NCI-H2107 treated with DMSO at 0.1 percent for 48 hours (cell line): ENCODE measurements around the gene FCHSD2.
A peak's percentile ranks its signal among the peaks of the same experiment; 100 is the strongest.

Experiments
- DNase-seq: peaks from one replicate; lab custom pipeline; 2025; ENCODE audit not compliant: unreplicated experiment; lab: John Stamatoyannopoulos, UW

The FCHSD2 gene

DNA sequence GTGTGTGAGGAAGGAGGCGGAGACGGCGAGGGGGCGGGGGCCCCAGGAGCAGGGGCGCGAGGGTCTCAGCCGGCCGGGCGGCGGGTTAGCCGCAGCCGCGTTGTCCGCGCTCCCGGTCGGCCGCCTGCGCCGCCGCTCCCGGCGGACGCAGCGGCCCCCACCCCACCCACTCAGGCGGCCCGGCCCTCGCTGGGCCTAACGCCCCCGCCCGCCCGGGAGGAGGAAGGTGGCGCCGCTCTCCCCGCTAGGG is at the start of gene FCHSD2:
Gene FCHSD2, minus strand, starts transcription at position 191 of the 250 bp plus-strand sequence. CDS start 441 bp downstream, outside the sequence.
- DNase-seq, result no peak

DNA sequence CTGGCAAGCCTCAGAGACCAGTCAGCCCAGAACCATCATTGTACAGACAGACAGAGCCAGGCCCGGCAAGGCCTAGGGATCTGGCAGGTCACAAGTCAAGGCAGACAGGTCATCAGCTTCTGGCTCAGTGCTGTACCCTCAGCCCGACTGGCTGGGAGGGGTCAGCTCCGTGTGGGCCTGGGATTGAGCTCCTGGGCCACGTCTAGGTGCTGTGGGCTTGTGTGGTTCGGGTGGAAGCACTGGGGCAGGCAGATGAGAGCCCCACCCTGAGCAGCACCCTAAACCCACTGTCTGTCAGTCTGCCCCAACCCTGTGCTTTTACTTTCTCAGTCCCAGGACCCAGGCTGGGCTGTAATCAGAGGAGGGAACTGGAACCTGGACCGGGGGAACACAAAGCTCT is 49.0 kb upstream of the FCHSD2 start:
- DNase-seq, result no peak

DNA sequence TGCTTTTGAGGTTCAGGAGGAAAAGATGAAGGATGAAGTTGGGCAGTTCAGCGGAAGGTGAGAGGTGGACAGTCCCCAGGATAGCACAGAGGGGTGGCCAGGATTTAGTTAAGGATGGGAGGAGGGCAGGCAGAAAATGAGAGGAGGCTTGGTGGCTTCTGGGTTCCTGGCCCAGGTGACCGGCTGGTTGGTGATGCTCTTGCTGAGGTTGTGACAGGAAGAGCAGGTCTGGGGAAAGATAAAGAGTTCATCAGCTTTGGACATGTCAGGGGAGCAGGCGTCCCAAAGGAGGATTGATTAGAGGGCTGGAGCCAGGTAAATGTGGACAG is 48.4 kb upstream of the FCHSD2 start:
- DNase-seq, result no peak

DNA sequence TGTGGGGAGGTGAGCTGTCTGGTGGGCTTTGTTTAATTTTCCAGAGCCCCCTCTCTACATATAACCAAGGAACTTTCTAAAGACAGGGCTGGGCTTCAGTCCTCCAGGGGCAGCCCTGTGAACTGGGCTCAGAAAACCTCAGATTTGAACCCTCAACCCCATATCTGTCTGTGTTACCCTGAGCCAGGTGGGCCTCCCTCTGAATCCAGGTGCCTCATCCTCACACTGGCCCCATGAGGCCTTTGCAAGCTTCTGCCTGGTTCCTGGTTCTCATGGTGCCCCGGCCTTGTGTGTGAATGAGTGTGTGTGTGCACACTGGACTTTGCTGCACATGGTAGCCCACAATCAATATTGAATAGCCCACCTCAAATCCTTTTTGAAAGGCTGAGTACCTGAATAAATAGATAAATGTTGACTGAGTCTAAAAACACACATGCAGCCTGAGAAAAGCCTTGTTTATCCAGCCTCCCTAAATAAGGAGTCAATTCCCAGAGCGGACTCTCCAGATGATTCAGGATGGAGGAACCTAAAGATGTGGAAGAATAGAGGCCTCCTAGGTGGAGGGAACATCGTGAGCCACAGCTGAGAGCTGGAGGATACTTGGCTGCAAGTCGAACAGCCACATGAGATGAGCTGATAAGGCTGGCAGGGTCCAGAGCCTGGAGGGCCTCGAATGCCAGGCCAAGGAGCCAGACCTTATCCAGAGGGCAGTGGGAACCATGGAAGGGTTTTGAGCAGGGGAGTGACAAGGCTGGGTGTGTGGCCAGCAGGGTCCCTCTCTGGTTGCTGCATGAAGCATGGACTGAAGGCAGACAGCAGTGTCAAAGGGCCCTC is 47.8 kb upstream of the FCHSD2 start:
- DNase-seq, result no peak

DNA sequence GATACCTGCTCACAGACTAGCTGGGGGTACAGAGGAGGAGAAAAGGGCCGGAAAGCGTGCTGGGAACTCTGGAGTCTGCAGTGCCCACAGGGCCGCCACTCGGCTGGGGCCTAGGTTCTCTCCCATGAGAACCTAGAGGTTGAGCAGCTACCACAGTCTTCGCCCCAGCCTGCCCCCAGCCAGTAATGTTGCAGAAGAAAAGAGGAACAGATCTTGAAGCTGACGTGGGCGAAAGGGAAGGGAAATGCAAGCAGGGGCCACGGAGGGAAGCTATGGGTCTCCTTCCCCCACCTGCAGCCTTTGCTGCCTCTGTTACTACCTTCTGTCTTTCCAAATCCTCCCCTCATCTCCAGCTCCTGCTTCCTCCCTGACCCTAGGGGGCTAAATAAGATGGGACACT is 47.2 kb upstream of the FCHSD2 start:
- DNase-seq, result no peak

DNA sequence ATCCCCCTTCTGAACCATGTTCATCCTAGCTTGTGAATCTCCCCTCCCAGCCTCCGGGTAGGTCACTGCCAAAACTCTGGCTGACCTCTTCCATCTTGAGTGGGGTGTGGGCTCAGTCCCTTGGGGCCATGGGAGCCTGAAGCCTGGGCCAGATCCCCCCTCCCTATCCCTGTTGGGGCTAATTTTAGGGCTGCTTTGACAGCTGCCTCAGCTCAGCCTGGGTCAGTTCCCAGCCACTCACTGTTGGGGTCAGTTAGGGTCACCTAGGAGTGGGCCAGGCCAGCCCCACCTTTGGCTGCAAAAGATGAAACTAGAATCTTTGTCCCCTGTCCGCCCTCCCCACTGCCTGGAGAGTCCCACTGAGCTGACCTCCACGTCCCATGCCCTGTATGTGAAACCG is 46.2 kb upstream of the FCHSD2 start:
- DNase-seq, result no peak

DNA sequence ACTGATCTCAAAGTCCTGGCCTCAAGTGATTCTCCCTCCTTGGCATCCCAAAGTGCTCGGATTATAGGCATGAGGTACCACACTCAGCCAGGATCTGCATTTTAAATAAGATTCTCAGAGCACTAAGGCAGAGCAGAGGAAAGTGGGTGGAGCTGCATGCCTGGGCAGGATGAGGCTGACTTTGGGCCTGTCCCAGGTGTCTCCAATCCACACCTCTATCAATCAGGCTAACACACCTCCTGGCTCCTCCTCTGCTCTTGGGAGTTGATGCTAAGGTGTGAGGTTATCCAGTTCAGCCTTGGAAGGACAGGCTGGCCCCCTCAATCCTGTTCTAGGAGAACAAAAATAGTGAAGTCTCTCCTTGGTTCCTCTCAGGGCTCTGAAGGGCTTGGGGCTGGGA is 45.7 kb upstream of the FCHSD2 start:
- DNase-seq, result no peak

DNA sequence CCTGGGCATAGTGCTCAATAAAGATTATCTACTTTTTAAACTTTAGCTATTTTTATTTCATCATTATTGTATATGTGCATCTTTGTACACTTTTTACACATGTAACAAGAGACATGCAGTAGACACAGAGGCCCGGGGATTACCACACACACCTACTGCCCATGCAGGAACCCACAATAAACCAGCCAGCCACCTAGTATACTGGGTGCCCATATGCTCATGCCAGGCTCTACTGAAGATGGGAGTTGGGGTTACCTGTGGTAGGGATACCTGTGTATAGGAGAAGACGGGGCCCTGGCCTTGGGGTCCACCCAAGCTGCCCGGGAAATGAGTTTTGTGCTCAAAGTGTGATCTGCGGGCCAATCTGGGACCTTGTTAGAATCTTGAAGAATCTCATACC is 44.8 kb upstream of the FCHSD2 start:
- DNase-seq, result no peak

DNA sequence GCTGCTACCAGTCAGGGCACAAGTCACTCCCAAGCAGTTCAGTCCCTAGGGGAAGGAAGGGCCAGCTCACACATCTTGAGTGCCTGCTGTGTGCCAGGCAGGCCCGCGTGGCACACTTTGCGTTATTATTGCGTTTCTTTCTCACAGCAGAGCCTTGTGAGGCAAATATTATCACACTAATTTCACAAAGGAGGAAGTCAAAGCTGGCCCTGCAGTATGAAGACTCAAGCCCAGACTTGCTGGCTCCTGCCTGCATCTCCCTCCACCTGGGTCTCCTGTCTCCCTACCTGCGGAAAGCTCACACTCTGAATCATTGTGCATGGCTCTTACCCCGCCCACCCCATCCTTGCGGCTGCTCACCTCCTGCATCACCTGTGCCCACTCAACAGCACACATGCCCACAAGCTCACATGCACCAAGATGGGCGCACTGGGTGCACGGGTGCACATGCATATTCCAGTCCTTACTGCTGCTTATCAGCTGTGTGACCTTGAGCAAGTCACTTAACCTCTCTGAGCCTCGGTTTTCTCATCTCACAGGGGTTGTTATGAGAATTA is 44.3 kb upstream of the FCHSD2 start:
- no peak for DNase-seq

DNA sequence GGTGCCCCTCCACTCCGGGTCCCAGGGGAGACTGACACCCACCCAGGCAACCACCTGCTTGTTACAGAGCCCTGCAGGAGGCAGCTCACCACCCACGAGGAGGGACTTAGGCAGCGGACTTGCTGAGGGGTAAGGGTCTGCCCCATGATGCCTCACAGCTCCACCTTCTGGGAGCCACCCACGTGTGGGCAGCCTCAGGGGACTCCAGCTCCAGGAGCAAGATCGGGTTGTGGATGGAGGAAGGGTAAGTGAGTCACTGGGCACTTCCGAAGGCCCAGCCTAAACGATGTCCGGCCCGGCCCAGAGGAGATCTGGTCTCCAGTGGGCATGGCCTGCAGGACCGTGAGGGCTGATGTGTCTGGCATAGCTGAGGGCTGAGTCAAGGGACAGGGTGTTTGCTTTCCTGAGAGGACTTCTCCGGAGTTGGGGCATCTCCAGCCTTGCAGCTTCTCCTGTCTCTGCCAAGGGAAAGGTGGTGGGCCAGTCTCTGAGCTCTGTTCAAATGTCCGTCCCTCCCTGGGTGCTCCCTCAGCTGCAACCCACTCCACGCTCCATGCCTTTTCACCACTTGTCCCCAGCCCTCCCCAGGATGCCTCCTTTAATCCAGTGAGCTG is 43.7 kb upstream of the FCHSD2 start:
- DNase-seq, result no peak

DNA sequence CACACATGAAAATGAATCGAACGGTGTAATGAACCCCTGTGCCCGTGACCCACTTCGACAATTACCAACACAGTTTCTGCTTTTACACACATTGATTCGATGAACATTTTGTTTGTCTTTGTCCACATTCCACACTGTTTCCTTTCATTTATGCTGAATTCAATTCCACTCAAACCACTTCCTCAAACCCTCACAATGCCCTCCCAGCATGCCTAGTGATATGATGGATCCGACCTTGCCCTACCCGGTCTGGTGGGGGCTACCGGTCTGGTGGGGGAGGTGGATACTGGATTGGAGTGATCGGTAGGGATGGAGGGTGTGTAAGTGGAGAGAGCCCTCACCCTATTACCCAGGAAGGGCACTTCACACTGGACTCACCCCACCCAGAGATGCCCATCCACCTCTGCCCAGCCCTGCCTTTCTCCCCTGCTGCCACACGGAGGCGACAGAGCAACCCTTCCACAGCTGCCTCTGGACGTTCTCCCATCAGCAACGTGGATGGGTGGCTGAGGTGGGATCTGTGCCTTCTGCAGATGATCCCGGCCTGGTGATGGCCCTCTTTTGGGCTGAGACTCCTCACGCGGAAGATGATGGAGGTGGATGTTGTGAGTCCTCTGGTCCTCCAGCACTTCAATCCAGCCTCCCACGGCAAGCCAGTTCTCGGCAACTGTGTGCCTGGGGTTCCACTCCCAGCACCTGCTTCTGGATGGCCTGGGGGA is 43.0 kb upstream of the FCHSD2 start:
- peak; percentile 62 for DNase-seq

DNA sequence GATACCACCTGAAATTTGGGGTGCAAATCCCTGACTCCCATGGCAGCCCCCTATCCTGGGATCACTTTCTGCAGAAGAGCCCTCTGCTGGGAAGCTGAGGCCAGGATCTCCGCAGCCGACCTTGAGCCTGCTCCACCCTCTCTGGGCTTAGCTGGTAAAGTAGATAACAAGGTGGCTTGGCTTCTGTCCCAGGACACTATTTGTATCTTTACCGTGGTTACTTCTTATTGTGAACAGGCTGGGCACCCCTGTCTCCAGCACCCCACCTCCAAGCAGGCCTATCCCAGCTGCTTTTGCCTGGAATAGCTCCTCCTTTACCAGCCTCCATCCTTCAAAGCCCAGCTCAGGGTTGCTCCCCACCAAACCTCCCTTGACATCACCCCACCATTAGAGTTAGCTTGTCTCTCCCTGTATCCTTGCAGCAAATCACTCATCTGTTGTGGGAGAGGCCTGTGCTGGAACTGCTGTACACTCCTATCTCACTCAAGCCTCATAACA is 40.8 kb upstream of the FCHSD2 start:
- DNase-seq, result no peak

DNA sequence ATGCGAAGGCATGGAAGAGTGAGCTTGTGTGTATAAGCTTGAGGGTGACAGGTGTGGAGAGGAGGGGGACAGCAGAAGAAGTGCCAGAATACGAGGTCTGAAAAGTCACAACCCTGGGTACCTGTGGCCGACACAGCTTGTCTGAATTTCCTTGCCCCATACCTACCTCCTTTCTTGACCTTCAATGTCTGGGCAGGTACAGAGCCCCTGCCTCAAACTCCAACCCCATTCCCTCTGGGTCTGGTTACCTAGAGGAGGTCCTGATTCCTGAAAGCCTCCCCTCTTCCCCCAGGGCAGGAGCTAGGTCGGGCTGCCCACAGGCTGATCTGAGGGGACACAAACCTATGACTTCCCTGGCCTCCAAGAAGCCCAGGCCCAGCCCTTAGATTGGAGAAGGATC is 36.6 kb upstream of the FCHSD2 start:
- no peak for DNase-seq

DNA sequence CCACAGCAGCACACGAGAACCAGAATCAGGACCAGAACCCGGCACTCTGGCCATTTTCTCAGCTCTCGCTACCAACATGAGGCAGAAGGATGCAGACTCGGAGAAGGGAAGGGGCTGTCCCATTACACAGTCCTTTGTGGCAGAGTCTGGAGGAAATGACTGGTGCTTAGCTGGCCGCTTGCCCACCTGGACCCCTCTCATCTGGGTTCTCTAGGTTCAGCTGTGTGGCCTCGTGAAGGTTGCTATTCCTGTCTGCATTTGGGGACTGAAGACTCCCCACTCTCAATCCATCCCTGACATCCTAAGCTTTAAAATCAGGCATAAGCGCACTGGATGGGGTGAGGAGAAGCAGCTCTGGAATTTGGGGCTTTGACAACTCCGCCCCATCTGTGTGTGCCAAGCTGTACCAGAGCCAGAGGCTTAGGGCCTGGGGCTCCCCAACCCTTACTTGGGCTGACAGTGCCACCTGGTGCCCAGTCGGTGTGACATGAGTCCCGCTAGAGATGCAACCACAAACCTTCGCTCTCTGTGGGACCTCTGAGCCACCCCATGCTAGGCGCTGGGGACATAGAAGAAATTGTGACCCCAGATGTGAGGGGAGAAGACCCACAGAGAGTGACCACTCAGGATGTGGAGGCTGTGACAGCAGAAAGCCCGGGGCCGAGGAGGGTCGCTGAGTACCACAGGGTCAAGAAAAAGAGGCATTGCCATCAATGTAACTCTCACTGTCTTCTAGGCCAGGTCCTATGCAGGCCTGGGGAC is 35.8 kb upstream of the FCHSD2 start:
- DNase-seq, result peak; percentile 32

DNA sequence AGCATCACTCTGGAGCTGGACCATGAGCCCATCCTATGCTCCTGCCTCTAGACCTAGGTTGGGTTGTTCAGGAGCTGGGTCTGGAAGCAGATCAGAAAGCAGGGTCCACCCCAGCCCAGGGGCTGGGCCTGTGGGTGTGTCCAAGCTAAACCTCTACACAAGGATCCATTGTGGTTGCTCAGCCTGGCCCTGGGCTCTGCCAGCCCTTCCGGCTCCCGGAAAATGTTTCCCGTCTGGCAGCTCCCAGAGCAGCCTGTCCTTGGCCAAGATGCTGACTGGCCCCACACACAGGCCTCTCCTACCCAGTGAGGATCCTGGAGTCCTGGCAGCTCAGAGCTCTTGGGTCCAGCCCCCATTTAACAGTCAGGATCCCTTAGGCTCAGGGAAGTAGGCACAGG is 35.3 kb upstream of the FCHSD2 start:
- no peak for DNase-seq

DNA sequence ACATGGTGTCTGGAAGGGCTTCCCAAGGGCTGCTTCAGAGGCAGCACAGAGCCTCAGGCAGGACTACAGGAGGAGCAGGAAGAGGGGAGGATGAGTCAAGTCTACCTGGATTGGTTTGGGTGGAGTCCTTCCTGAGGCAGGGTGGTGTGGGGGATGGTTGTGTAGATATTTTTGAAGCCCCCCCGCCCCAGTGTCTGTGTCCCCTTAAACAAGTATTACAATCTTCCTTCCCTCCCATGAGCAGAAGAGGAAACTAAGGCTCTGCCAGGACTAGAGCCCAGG is 34.7 kb upstream of the FCHSD2 start:
- DNase-seq, result no peak

DNA sequence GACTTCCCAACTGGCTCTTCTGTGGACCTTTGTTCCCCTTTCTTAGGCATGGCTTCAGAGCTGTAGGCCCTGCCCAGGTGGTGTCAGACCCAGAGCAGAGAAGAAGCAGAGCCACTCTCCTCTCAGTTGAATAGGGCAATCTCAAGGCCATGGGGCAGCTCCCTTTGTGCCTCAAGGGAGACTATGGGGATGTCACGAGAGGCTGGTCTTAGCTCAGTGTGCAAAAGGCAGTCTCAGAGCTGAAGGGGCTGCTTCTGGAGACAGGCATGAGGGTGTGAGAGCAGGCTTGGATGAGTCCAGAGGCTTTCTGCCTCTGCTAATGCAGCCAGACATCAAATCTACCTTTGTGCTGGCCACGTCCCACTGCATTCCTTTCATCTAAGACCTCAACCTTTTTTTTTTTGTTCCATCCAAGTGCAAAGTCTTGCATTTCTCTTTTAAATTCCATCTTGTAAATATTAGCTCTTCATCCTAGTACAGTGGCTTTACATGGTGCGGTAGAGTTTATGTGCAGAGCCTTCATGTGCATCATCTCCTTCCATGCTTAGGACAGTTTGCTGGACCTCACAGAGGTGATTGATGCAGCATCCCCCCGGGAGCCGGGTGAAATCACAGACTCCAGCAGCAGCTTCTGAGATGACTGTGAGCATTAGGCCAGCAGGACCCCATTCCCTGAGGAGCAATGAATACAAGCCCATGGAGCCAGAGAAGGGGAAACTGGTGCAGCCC is 34.2 kb upstream of the FCHSD2 start:
- DNase-seq, result no peak

DNA sequence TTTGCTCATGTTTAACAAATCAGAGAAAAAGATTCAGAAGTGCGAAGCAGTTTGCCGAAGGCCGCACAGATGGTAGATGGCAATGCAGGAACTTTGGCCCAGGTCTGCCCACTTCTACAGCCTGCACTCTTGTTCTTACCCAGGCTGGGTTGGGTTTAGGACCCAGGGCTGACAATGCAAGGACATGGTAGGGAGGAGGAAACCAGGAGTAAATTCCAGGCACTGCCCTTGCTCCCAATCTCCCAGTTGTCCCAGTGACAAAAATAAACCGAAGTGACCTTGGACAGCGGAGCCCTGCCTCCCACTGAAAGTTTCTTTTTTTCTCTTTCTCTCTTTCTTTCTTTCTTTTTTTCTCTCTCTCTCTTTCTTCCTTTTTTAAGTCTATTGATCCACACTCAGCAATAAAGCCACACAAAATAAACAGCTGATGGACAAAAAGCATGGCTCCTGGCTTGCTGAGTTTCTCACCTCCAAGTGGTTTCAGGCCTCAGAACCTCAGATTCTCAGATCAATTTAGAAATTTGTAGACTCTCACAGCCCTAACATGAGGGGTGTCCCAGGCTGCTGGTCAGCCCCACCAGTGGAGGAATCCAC is 33.5 kb upstream of the FCHSD2 start:
- DNase-seq, result no peak

DNA sequence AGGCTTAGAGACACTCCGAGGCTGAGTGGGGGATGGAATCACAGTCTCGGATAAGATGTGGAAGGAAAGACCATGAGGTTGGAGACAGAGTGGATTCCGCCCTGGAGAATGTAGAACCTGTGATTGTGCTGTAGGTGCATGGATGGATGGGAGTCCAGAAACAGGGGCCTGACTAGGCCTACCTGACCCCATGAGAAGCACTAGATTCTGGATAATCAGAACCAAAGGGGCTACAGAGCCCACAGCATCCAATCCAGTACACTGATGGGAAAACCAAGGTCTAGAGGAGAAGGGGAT is 32.3 kb upstream of the FCHSD2 start:
- no peak for DNase-seq

DNA sequence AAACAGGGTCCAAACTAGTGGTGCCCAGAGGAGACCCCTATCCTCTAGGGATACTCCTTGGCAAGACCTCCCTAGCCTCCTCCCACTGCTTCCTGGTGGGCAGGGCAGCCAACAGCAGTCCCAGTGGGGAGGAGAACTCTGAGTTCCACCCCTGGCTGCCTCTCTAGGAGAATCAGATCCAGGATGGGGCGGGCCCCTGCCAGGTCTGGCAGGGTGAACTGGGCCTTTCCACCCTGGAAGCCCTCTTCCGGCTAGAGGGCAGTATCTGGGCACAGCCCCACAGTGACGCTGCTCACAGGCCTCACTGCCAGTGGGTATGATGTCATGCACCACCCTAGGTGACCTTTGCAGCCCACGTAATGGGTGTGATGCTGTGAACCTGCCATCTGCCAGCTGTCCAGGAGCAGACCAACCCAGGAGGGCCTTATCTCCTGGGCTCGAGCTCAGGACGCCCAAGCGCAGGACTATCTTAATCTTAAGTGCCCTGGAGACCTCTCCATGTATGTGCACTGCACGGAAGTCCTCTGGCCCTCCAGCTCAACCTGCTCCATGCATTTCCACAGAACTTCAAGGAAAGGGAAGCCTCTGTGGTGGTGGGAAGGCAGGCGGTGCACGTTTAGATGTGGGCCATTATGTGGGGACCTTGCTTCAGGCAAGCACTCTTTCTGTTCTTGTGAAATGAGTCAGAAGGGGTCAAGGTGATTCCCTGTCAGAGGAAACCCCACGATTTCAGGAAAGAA is 31.8 kb upstream of the FCHSD2 start:
- DNase-seq, result no peak
